Kasumi-1 (cell line): ENCODE data around the gene CTCF.

ENCODE experiments used
- DNase-seq, 2 experiments: peaks; one replicate each; lab custom pipeline; 2025; lab: John Stamatoyannopoulos, UW

CTCF gene

DNA sequence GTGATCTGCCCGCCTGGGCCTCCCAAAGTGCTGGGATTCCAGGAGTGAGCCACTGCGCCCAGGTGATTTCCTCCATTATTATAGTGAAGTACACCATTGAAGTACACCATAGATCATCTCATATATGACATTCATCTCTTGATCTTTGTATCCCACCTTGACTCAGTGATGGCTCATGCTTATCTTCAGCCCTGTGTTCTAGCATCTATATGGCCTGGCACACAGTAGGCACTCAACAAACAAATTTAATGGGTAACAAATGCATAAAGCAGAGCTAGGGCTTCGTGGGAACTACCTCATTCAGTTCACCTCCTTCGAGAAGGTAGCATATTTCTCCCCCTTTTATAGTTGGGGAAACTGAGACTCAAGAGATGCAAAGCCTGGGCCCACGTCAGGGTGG is 103.3 kb downstream of the CTCF start:
- no peak for DNase-seq

DNA sequence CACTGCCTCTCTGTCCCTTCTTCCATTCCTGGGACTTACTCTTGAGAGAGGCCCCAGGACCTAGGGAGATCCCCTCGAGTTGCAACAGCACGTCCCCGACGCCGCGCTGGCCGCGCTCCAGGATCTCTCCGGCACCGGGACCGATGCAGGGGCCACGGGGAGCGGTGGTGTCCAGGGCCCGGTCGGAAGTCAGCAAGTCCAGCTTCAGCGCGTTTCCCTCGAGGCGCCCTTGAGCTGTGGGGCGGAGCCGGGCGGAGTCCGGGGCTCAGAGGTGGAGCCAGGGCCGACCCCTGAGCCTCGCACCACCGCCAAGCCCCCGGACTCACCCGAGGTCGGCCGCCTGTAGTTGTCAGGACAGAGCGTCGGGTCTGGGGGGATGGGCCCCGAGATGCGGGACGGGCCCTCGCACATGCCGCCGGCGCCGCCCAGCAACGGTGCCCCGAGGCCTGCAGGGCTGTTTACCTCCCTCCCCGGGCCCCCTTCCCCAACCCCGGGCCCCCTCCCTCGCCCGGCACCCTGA is 103.8 kb downstream of the CTCF start:
- DNase-seq, result peak in 1 of 2 experiments; percentile 13

DNA sequence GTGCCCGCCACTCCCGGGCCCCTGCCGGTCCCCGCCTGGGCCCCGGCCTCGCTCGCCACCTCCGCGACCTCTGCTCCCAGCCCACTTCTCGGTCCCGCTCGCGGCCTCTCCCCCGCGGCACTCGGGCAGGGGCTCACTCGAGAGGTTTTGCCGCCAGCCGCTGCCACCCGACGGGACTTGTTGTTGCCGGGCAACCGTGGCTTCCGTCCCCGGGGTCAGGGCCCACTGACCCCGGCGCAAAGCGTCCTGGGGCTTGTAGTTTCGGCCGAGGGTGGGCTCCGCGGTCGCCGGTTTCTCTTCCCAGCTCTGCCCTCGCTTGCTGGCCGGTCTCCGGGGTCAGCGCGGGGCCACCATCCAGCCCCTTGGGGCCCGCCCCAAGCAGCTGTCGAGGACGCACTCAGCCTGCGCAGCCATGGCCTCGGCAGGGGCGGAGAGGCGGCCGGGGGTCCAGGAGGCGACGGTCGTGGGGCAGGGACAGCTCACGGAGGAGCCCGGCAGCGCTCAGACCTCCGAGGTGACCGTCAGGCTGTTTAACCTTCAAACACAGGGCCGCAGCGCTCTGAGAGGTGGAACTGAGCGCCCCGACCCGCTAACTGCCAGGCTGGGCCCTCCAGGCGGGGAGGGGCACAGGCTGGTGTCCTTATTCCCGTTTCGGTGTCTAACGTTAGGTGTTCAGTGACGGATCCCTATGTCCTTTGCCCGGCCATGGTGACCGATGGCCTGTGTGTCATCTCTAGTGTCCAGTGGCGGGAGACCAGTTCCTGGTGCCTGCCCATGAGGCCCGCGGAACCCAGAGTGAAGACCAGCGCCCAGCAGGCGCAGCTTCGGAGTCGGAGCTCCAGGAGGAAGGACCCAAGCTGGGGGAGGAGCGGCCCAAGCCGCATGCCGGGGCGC is 104.5 kb downstream of the CTCF start, which contains the start of the genes C16orf86 and ENKD1:
TSS of gene C16orf86 (plus strand) at position 256 of the 894 bp plus-strand sequence. CDS start at position 413, 157 bp downstream.
TSS of gene ENKD1 (minus strand) at position 192 of the 894 bp plus-strand sequence. CDS start 308 bp downstream, outside the sequence.
- peak; percentile 78 to 79 for DNase-seq

DNA sequence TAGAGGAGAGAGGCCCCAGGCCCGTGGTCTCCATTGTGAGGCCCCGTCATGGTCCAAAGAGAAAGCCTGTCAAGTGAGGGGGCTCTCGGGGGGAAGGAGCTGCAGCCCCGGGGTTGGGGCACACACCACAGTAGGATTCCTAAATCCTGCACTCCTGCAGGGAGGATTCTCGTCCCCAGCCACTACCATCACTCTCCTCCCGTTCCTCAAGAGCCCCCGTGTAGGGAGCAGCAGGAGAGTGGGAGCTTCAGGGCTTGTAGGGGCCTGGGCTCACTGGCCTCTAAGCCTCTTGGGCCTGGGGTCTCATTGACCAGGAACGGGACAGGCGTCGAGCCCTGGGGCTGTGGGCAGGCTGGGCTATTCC is 105.1 kb downstream of the CTCF start:
- DNase-seq, result no peak

DNA sequence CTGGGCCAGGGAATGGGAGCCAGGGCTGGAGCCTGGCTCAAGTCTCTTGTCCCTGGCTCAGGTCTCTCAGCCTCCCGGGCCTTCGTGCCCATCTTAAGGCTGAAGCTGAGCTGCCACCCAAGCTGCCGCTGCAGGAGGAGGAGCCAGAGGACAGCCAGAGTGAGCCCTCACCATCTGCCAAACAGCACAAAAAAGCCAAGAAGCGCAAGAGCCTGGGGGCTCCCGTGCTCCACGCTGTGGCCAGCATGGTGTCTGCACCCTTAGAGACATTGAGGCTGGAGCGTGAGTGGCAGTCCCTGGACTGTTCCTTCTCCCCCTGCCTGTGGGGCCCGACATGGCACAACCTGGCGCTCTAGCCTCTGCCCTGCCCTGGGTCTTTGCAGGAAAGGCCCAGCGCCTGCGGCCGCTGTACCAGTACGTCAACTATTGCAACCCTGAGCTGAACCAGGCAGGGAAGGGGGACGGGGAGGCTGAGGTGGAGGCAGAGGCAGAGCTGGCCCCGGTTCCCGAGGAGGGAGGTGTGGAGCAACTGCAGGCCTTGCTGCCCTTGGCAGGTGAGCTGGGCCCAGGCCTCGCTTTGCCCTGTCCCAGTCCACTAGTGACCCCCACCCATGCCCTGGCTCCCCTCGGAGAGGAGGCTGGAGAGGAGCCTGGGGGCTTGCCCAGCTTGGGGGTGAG is 105.6 kb downstream of the CTCF start:
- DNase-seq, result peak; percentile 96 to 97

DNA sequence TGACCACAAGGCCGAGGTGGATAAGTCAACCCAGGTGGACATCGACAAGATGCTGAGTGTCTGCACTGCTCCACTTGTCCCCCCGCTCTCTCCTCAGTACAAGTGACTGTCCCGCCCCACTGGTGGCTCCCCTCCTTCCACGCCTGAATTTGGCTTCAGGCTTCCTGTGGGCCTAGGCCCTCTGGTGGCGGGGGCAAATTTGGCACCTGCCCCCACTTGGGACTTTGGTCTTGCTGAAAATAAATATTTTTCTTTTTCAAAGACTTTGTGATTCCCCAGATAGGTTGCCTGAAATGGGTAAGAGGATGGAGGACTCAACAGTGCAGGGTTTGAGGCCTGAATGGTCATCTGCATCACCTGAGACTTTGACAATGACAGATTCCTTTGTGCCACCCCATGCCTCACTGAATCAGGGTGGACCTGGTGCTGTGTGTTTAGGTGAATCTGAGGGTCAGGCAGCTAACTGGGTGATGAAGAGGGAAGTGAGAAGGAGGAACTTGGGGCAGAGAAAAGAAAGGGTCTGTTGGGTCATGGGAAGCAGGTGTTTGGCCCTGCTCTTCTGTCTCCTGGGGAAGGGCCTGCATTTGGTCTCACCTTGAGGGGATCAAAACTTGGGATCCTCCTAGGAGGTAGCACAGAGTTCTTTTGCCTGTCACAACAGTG is 106.3 kb downstream of the CTCF start:
- peak in 1 of 2 experiments; percentile 22 for DNase-seq

DNA sequence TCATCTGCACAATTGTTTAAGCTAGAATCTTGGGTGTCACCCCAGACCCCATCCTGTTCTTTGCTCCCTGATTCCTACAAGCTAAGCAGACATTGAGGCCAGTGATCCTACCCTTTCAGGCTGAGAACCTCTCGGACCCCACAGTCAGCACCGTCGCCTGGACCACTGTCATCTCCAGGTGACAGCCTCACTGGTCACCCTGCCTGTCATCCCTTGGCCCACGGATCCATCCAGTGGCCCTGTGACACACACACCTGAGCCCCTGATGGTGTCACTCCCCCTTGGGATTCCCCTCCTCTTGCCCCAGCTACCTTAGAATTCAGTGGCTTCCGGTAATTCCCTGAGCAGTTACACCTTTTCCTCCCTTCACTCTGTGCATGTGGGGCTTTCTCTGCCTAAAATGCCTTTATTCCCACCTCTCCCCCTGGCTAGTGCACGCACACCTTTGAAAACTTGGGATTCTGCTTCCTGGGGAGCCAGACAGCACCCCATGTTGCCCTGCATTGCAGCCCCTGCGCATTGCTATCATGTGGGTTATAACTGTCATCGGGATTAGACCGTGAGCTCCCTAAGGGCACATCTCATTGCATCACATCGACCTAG is 107.3 kb downstream of the CTCF start:
- DNase-seq, result no peak

DNA sequence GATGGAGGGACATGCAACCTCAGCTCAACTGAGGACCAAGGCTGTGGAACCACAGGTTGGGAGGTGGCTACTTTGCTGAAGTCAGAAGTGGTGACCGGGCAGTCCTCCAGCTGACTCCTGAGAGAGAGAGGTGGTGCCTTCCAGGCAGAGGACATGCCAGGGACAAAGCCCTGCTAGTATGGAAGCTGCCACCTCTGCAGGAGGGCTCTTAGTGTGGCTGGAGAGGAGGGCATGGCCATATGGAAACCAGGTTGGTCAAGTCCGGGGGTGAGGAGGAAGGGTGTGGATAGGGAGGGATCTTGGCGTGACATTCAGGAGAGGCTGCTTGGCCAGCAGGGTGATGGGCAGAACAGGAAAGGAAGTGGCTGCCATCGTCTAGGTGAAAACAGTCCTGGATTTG is 110.0 kb downstream of the CTCF start:
- no peak for DNase-seq

DNA sequence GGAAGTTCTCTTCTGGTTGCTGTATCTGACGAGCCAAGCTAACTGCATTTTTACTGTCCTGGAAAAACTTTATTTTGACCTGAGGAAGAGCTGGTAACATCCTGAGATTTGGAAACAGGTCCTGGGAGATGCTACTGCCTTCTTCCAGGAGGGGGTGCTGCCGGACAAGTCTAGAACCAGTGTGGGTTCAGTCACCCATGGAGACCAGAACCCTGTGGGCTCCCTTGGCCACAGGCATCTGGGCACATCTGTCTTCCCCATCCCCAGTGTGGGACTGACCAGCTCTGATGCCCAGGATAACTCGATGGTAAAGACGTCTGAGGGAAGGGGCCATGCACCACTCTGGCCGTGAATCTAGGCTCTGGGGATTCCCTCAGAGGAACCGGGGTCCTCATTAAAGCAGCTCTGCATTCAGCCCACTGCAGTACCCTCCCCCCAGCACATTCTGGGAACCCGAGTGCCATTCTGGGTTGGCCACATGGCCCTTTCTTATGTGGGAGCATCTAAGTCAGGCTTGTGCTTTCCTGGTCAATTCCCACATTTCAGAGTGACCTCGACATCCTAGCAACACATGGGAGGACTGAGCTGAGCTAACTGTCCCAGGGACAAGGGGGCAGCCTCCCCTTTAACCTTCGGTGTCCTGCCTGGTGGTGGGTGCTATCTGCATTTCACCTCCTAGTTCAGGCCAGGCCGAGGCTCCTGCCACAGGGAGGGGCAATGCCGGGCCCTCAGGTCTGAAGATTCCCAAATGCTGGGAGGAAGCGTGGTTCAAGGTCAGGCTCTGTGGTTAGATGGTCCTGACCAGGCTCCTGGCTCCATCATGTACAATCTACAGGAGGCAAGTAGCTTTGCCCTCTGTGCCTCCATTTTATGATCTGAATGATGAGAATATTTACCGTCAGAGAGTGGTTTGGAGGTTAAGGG is 110.7 kb downstream of the CTCF start:
- DNase-seq, result peak; percentile 68 to 74

DNA sequence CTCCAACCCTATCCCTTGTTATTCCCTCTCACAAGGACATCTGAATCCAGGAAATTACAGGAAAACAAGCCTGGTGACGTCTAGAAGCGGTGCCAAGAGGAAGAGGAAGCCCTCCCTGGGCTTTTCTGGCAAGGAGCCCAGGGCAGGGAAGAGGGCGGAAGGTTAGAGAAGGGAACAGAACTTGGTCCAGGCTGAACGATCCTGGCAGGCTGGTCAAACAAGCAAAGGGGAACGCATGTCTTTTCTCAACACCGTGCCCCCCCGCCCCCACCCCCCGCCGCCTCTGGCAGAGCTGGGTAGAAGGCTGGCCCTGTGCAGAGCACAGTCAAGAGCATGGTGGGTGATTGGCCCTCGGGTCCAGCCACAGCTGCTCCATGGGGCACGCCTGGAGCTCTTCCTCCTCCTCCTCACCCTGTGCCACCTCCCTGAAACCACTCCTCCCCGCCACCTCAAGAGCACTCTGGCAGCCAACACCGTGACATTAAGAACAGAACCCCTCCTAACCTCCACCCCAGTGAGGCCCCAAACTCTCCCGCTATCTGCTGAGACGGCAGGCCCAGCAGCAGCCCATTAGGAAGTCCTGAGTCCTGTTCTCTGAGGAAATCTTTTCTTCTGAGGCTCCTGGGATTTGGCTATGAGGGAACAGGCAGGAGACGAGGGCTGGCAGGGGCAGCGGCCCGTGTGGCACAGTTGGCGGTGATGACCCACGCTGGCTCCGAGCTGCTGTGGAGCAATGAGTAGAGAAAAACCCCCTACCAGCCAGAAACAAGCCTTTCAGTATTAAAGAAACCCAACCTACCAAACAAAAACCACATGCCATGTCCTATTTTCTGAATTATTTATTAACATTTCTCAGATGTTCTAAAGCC is 111.6 kb downstream of the CTCF start:
- peak; percentile 69 to 71 for DNase-seq

DNA sequence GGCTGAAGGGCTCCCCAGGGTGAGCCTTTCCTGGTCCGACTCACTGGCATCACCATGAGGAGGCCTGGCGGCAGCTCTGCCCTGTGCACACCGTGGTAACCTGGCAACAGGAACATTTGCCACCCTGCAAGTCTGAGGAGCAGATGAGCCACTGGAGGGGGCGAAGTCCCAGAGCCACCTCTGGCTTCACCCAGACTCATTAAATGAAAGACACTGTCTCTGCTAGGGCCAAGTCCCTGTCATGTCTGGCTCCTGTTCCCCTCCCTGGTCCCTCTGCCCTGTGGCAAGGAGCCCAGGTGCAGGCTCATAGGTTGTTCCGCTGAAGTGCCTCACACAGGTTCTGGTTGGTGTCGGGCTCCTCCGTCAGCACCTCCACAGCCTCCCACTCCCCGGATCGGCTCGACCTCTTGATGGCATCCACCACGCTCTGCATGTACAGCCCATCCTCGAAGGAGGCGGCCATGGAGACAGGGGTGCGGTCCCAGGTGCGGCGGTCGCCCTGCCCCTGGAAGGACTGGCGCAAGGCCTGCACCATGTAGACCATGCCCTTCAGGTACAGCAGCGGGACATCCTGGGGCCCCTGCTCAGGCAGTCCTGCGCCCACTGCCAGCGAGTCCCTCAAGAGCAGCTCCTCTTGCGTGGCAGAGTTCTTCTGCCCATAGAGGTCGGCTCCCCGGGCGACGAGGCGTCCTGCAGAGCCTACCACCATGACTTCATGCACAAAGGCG is 112.7 kb downstream of the CTCF start:
- no peak for DNase-seq

DNA sequence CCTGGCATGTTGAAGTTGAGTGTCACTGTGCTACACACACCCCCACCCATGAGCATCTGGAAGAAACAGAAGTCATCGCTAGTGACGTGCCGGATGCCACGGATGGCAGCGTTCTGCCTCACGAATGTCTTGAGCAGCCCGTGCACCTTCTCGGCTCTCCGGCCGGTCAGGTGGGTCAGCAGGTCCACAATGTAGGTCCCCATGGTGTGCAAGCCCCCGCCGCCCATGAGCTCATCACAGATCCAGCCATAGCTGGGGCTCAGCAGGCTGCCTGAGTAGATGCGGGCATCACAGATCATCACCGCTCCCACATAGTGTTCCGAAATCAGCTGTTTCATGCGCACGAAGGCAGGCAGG is 113.2 kb downstream of the CTCF start:
- no peak for DNase-seq

DNA sequence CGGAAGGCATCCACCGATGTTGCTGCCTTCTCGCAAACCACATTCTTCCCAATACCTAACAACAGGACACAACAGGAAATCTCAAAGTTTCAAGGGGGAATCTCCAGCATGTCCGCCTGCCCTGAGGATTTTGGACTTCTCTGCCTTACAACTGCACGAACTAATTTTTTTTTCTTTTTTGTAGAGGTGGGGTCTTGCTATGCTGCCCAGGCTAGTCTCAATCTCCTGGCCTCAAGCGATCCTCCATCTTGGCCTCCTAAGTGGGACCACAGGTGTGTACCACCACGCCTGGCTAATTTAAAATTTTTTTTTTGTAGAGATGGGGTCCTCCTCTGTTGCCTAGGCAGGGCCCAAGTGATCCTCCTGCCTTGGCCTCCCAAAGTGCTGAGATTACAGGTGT is 113.7 kb downstream of the CTCF start:
- no peak for DNase-seq

DNA sequence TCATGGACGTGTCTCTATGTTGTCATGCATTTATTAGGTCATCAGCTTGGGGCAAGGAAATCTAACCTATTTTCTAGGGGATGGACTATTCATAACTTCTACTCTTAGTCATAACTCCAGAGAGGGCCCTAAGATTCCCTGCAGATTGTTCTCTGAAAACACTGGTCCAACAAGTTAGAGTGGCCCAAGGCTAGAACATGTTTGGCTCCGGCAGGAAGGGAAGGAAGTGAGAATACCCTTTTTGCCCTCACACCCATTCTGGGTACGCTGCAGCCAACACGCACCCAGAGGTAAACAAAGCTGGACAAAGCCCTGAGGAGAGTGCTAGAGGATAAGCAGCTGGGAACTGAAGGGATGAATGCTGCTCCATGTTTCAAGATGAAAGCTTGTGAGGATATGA is 114.2 kb downstream of the CTCF start:
- no peak for DNase-seq

DNA sequence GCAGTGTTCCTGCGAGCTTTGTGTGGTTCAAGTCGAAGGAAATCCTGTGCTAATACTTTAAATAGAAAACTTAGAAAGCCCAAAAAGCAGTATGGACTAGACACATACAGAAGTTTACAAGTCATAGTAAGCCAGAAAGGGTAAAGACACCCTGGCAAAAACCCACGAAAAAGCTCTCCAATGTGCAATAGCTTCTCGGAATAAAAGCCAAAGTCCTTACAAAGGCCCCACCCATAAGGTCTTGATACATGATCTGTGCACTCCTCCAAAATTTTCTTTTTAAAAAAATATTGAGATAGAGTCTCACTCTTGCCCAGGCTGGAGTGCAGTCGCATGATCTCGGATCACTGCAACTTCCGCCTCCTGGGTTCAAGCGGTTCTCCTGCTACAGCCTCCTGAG is 114.6 kb downstream of the CTCF start:
- DNase-seq, result no peak

DNA sequence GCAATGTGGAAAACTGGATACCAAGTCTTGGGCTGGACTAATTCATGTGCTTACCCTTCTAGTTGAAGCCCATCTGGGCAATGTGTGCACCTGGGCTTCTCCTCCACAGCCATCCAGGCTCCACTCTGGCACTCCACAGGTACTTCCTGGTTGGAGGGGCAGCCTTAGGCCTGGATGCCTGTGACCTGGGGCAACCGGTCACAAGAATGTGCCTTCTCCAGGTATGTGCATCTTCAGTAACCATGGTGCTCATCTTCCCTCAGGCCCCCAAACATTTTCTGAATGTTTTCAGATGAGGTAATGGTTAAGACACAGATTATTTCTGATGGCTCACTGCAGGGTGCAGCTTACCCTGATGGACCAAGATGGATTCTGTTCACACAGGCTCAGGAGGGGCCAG is 115.4 kb downstream of the CTCF start:
- DNase-seq, result no peak

DNA sequence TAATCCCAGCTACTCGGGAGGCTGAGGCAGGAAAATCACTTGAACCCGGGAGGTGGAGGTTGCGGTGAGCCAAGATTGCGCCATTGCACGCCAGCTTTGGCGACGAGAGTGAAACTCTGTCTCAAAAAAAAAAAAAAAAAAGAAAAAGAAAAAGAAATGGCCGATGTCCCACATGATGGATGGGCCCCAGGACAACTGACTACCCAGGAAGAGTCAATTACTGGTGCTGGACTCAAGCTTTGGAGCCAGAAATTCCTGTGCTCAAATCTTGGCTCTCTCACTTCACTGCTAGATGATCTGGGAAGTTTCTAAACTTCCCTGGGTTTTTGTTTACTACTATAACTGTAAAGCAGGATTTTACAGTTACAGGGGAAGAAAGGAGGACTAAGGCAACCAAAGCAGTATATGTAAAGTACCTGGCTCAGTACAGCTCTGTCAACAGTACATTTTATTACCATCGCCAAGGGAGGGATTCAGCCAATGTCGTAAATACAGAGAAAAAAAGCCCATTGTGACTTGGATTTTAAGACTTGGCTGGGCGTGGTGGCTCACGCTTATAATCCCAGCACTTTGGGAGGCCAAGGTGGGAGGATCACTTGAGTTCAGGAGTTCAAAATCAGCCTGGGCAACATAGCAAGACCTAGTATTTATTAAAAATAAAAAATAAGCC is 116.2 kb downstream of the CTCF start:
- DNase-seq, result no peak
